ENCODE measurements around the gene CFAP20DC.
"Not testable (repeated sequence)": the region's sequence is repeated elsewhere in the genome, so short reads cannot be mapped to it uniquely, and the experiment has no call there.

Gene CFAP20DC
- 1.2 to 1.9 reads per million in 2 donors for total RNA-seq

DNA sequence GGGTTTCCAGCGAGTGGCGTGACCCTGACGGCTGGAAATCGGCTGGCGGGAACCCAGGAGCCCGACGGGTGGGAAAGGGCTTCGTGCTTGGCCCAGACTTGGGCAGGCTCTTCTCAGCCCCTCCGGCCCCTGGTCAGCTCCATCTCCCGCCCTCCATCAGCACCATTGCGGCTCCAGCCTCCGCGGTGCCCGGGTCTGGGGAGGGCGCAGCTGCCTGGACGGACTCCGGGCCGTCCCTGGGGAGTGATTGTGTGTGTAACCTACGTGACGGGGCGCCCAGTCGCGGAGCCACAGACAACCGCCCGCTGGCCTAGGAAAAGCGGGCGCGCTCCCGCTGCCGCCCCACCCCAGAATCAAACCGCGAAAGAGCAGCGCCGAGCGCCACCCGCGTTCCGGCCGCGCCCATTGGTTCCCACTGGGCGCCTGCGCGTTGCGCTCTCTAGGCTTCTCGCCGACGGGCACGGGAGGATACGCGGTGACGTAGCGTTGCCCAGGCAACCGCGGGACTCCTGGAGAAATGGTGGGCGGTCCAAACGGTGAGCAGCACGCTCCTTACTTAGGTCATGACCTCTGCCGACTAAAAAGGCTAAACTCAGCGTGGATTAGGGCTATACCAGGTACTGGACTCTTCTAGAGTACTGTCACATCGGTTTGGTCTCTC lies at the start of gene CFAP20DC:
Gene CFAP20DC (minus strand): TSS at position 355 of the 661 bp plus-strand sequence. CDS start 394 bp downstream, outside the sequence.
- peak; percentile 54 to 96 (median 83) for DNase-seq

- DNase-seq, result not testable (repeated sequence)
Measured at GRCh38 chr3:59098516-59098915, 48.7 kb upstream of the CFAP20DC start.

DNA sequence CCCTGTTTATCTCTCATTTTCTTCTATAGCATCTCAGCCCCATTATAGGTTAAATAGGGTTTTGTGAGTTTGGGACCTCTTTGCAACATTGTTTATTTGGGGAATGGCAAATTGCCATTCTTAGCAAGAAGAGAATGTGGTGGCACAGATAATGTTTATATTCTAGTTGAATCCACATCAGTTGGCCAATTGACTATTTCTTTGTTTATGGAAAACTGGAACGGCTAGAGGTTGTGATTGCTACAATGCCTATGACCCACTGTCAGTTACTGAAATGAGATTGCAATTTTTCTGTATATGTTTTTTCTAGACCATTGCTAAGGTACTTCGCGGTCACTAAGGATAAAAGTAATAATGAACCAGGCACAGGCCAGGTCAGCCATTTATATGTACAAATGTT lies 44.6 kb upstream of the CFAP20DC start:
- no peak for DNase-seq

- DNase-seq, result no peak
Measured at GRCh38 chr3:59093521-59093920, 43.7 kb upstream of the CFAP20DC start.

- no peak for DNase-seq
Measured at GRCh38 chr3:59088761-59089160, 38.9 kb upstream of the CFAP20DC start.

DNA sequence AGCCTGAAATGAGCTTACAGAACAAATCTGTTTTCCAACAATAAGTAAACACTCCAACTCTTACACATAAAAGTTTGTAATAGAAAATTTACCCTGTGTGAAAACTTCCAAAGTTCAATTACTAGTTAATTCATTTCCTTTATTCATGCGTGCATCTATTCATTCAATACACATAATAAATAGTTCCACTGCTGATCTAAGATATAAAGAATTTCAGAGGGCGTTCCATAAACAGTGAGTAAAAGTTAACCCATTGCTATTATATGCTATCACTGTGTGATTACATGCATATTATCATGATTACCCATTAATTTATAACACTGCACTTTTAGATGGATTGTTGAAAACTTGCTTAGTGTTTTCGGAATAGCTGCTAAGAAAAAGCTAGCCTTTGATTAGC lies 36.2 kb upstream of the CFAP20DC start:
- DNase-seq, result no peak

DNA sequence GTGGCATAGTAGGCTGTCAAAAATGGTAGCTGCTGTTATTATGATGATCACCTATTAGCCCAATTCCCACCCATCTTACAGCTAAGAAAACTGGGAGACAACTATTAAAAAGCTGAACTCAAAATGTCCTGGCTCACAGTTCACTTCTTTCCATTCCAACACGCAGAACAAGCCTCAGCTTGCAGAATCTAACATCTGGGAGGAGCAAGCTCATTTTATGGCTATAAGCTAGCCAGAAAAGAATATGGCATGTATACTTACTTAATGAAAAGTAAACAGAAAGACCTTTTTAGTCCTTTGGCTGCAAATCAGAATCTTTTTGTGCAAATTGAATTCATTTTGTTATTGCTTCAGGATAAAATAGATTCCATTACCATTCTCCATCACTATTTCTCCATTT lies 34.8 kb upstream of the CFAP20DC start:
- DNase-seq, result no peak

- no peak for DNase-seq
Measured at GRCh38 chr3:59082106-59082505, 32.3 kb upstream of the CFAP20DC start.

DNA sequence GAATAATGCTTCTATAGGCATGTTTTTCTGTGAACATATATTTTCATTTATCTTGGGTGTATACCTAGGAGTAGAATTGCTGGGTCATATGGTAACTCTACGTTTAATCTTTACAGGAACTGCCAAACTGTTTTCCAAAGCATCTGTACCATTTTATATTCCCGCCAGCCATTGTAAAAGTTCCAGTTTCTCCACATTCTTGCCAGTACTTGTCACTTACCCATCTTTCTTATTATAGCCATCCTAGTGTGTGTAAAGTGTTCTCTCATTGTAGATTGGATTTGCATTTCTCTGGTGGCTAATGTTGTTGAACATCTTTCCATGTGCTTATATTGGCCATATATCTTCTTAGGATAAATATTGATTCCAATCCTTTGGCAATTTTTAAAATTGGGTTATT lies 31.2 kb upstream of the CFAP20DC start:
- no peak for DNase-seq

- no peak for DNase-seq
Measured at GRCh38 chr3:59079962-59080361, 30.1 kb upstream of the CFAP20DC start.

DNA sequence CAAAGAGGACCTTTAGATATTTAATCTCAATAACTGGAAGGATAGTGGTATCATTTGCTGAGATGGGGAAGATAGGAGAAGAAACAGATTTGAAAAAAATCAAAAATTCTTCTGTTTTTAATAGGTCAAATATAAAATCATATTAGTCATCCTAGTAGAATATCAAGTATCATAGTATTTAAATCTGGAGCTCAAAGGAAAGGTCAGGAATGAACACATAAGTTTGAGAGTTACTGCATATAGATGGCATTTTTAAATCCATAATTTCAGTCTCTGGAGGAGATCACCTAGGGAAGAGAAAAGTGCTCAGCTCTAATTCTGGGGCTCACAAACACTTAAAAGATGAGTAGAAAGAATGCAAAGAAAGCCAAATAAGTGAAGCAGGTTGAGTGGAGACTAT lies 24.9 kb upstream of the CFAP20DC start:
- no peak for DNase-seq

GRCh38 chr3:59072681-59073080 lies 22.9 kb upstream of the CFAP20DC start:
- DNase-seq, result no peak

GRCh38 chr3:59069838-59070237 lies 20.0 kb upstream of the CFAP20DC start:
- DNase-seq, result no peak

GRCh38 chr3:59065240-59065639 lies 15.4 kb upstream of the CFAP20DC start:
- no peak for DNase-seq

GRCh38 chr3:59064728-59065127 lies 14.9 kb upstream of the CFAP20DC start:
- DNase-seq, result no peak

- no peak for DNase-seq
Measured at GRCh38 chr3:59064276-59064675, 14.5 kb upstream of the CFAP20DC start.

- peak in 1 of 5 experiments; percentile 29 for DNase-seq
Measured at GRCh38 chr3:59056706-59057105, 6.9 kb upstream of the CFAP20DC start.

DNA sequence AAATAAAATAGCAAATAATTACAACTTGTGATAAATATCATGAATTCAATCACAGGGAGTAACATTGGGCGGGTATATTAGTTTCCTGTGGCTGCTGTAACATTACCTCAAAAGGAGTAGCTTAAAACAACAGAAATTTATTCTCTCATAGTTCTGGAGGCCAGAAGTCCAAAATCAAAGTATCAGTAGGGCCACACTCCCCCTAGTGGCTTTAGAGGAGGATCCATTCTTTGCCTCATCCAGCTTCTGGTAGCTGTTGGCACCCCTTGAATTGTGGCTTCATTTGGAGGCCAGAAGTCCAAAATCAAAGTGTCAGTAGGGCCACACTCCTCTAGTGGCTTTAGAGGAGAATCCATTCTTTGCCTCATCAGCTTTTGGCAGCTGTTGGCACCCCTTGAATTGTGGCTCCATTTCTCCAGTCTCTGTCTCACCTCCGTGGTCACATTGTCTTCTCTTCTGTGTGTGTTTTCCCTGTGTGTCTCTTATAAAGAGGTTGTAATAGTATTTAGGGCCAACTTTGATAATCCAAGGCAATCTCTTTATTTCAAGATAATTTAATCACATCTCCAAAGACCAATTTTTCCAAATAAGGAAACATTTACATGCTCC lies 3.1 kb upstream of the CFAP20DC start:
- DNase-seq, result peak in 1 of 5 experiments; percentile 49

DNA sequence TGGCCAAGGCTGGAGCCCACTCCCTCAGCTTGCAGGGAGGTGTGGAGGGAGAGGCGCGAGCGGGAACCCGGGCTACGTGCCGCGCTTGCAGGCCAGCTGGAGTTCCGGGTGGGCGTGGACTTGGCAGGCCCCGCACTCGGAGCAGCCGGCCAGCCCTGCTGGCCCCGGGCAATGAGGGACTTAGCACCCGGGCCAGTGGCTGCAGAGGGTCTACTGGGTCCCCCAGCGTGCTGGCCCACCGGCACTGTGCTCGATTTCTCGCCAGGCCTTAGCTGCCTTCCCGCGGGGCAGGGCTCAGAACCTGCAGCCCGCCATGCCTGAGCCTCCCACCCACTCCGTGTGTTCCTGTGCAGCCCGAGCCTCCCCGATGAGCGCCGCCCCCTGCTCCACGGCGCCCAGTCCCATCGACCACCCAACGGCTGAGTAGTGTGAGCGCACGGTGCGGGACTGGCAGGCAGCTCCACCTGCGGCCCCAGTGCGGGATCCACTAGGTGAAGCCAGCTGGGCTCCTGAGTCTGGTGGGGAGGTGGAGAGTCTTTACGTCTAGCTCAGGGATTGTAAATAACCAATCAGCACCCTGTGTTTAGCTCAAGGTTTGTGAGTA lies 1.1 kb upstream of the CFAP20DC start:
- not testable (repeated sequence) for DNase-seq

- no peak for DNase-seq
Measured at GRCh38 chr3:59046839-59047238, 3.0 kb downstream of the CFAP20DC start.

DNA sequence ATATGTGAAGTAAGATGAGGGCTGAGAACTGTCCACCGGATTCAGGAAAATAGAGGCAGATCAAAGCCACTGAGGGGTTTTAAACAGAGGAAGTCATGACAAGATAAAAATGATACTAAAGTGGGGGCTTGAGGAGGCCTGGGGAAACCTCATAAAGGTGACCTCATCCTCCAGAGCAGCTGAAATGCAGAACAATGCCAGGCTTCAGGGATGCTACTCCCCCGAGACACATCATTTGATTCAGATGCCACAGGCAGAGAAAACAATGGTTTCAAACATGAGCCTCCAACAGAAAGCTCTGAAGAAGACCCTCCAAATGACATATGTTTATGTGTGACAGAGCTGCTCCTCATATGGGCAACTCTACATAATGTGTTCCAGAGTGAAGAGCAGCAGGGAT lies 6.4 kb downstream of the CFAP20DC start:
- DNase-seq, result no peak

GRCh38 chr3:59040902-59041301 lies 8.9 kb downstream of the CFAP20DC start:
- DNase-seq, result no peak

- DNase-seq, result no peak
Measured at GRCh38 chr3:59027607-59028006, 22.2 kb downstream of the CFAP20DC start.

- DNase-seq, result no peak
Measured at GRCh38 chr3:59023612-59024011, 26.2 kb downstream of the CFAP20DC start.
